H1 (cell line): ENCODE measurements around the gene CAP2. TPM values are rescaled to one million over a fixed set of nuclear protein-coding genes. Genes with fewer than 3 reads are reported as not detected.

Source experiments
- CTCF ChIA-PET: fragments of 300-600 bp; sonication (Branson Sonifier 250); formaldehyde crosslinking; loops from one replicate; lab custom pipeline; 2021; ENCODE audit not compliant: partially characterized antibody; lab: Charles Lee
- POLR2A ChIA-PET: fragments of 300-600 bp; sonication (Branson Sonifier 250); formaldehyde crosslinking; loops from one replicate; lab custom pipeline; 2021; ENCODE audit warnings: inconsistent platforms; ENCODE audit not compliant: partially characterized antibody; lab: Charles Lee
- DNase-seq, 2 experiments: peaks; one replicate each; pipeline versions ENCODE4 v3.0.0 to v3.0.0-alpha.2; 2010 to 2022; ENCODE audit warnings: low spot score in 2 of 2, low read depth in 1 of 2, mixed read lengths in 1 of 2
- FAIRE-seq: peaks from 2 replicates; lab custom pipeline; 2011; peaks lifted over from hg19 to GRCh38; lab: Jason Lieb, UNC
- H2AFZ ChIP-seq: 2 replicates; pipeline ENCODE4 v1.8.1; 2012; ENCODE audit warnings: low read length, inconsistent platforms
- H2AK5ac ChIP-seq: 2 replicates; pipeline ENCODE4 v1.6.1; 2013; ENCODE audit warnings: low read depth, low read length
- H2BK120ac ChIP-seq: replicated peaks from 2 replicates; pipeline ENCODE3; 2013; ENCODE audit warnings: low read depth, low read length, inconsistent platforms
- H2BK12ac ChIP-seq: 2 replicates; pipeline ENCODE4 v1.6.1; 2013; ENCODE audit warnings: low read depth, low read length
- H2BK15ac ChIP-seq: 2 replicates; pipeline ENCODE4 v1.6.1; 2013; ENCODE audit warnings: low read length
- H2BK20ac ChIP-seq: 2 replicates; pipeline ENCODE4 v1.6.1; 2013; ENCODE audit warnings: low read length
- H2BK5ac ChIP-seq: 2 replicates; pipeline ENCODE4 v1.6.1; 2013; ENCODE audit warnings: low read depth, low read length
- H3K14ac ChIP-seq: 2 replicates; pipeline ENCODE4 v1.6.1; 2013; ENCODE audit warnings: inconsistent platforms; ENCODE audit not compliant: insufficient read length
- H3K18ac ChIP-seq: 2 replicates; pipeline ENCODE4 v1.6.1; 2013; ENCODE audit warnings: low read length; ENCODE audit errors: extremely low read depth
- H3K23ac ChIP-seq: 2 replicates; pipeline ENCODE4 v1.6.1; 2013; ENCODE audit warnings: inconsistent platforms; ENCODE audit not compliant: insufficient read length
- H3K23me2 ChIP-seq: 2 replicates; pipeline ENCODE4 v1.6.1; 2013; ENCODE audit warnings: low read depth, low read length
- H3K27ac ChIP-seq: 2 replicates; pipeline ENCODE4 v1.6.1; 2011; ENCODE audit warnings: low read depth, low read length, inconsistent platforms
- H3K27me3 ChIP-seq, 4 experiments: replicated peaks in 1 of 4; 1 replicate in 1 of 4; 2 replicates in 3 of 4; pipeline versions ENCODE4 v1.6.1 to v1.8.1; 2011 to 2013; ENCODE audit warnings: low read length in 3 of 4, mild to moderate bottlenecking in 3 of 4, inconsistent platforms in 2 of 4, mixed read lengths in 2 of 4, moderate library complexity in 1 of 4; ENCODE audit not compliant: control insufficient read depth in 3 of 4, insufficient read depth in 3 of 4; ENCODE audit errors: extremely low read depth in 1 of 4
- H3K36me3 ChIP-seq, 4 experiments: 2 replicates each; pipeline versions ENCODE4 v1.6.1 to v1.8.1; 2011 to 2013; ENCODE audit warnings: mild to moderate bottlenecking in 4 of 4, low read length in 3 of 4, moderate library complexity in 2 of 4, control low read depth in 1 of 4, inconsistent platforms in 1 of 4; ENCODE audit not compliant: insufficient read depth in 4 of 4, control insufficient read depth in 2 of 4
- H3K4ac ChIP-seq: replicated peaks from 2 replicates; pipeline ENCODE3; 2013; ENCODE audit warnings: low read length, low read depth, mixed read lengths, inconsistent platforms; ENCODE audit not compliant: insufficient read length
- H3K4me1 ChIP-seq, 4 experiments: replicated peaks in 1 of 4; 1 replicate in 1 of 4; 2 replicates in 3 of 4; pipeline versions ENCODE4 v1.6.1 to v1.8.1; 2011 to 2013; ENCODE audit warnings: low read length in 3 of 4, inconsistent platforms in 2 of 4, mixed read lengths in 1 of 4; ENCODE audit not compliant: insufficient read depth in 4 of 4, control insufficient read depth in 3 of 4
- H3K4me2 ChIP-seq, 2 experiments: 2 replicates each; pipeline versions ENCODE4 v1.6.1 to v1.8.1; 2011 to 2013; ENCODE audit warnings: low read depth in 2 of 2, low read length in 2 of 2, control low read depth in 1 of 2, inconsistent platforms in 1 of 2, mild to moderate bottlenecking in 1 of 2; ENCODE audit not compliant: insufficient read depth in 1 of 2
- H3K4me3 ChIP-seq, 4 experiments: fragments of 200-600, 300-600 bp in 1 of 4; sonication (generic), shearing (Covaris generic), sonication (Bioruptor Twin) in 1 of 4; 2 replicates each; pipeline versions ENCODE4 v1.5.1 to v1.8.1; 2011 to 2016; ENCODE audit warnings: low read length in 4 of 4, low read depth in 3 of 4, control low read depth in 2 of 4, inconsistent platforms in 2 of 4, mild to moderate bottlenecking in 2 of 4, mixed read lengths in 1 of 4, moderate library complexity in 1 of 4; ENCODE audit not compliant: insufficient read depth in 2 of 4; ENCODE audit errors: extremely low read depth in 1 of 4
- H3K56ac ChIP-seq: replicated peaks from 2 replicates; pipeline ENCODE3; 2013; ENCODE audit warnings: low read depth, mild to moderate bottlenecking, mixed read lengths, low read length, inconsistent platforms; ENCODE audit not compliant: insufficient read length
- H3K79me1 ChIP-seq: 2 replicates; pipeline ENCODE4 v1.6.1; 2013; ENCODE audit warnings: low read depth, low read length, control low read depth
- H3K79me2 ChIP-seq, 2 experiments: 2 replicates each; pipeline versions ENCODE4 v1.6.1 to v1.8.1; 2012 to 2013; ENCODE audit warnings: low read length in 2 of 2, mild to moderate bottlenecking in 2 of 2, inconsistent platforms in 1 of 2; ENCODE audit not compliant: insufficient read depth in 2 of 2, control insufficient read depth in 1 of 2
- H3K9ac ChIP-seq, 4 experiments: replicated peaks in 1 of 4; 1 replicate in 1 of 4; 2 replicates in 3 of 4; pipeline versions ENCODE4 v1.6.1 to v1.8.1; 2011 to 2013; ENCODE audit warnings: low read depth in 3 of 4, low read length in 3 of 4, control low read depth in 2 of 4, mild to moderate bottlenecking in 2 of 4, moderate library complexity in 2 of 4, inconsistent platforms in 1 of 4; ENCODE audit errors: extremely low read depth in 1 of 4
- H3K9me3 ChIP-seq, 2 experiments: 2 replicates each; pipeline versions ENCODE4 v1.6.1 to v1.8.1; 2012 to 2013; ENCODE audit warnings: mild to moderate bottlenecking in 2 of 2, moderate library complexity in 2 of 2, control low read depth in 1 of 2, inconsistent platforms in 1 of 2, low read depth in 1 of 2, low read length in 1 of 2, mixed read lengths in 1 of 2; ENCODE audit not compliant: insufficient read depth in 2 of 2
- H4K20me1 ChIP-seq, 2 experiments: replicated peaks in 1 of 2; 2 replicates each; pipeline versions ENCODE3 to v1.8.1; 2011 to 2013; ENCODE audit warnings: inconsistent platforms in 2 of 2, low read length in 2 of 2, mild to moderate bottlenecking in 1 of 2; ENCODE audit not compliant: insufficient read depth in 2 of 2, control insufficient read depth in 1 of 2
- H4K5ac ChIP-seq: 2 replicates; pipeline ENCODE4 v1.6.1; 2013; ENCODE audit warnings: low read length, low read depth, mixed read lengths, inconsistent platforms; ENCODE audit not compliant: insufficient read length
- H4K8ac ChIP-seq: 2 replicates; pipeline ENCODE4 v1.8.0; 2013; ENCODE audit warnings: mild to moderate bottlenecking, moderate library complexity, low read length, inconsistent platforms; ENCODE audit not compliant: insufficient read depth; ENCODE audit errors: extremely low read depth
- H4K91ac ChIP-seq: replicated peaks from 2 replicates; pipeline ENCODE3; 2013; ENCODE audit warnings: low read length, mixed read lengths, inconsistent platforms; ENCODE audit not compliant: insufficient read length
- ATF2 ChIP-seq: IDR thresholded peaks from 2 replicates; pipeline ENCODE4 v1.6.1; 2012; ENCODE audit warnings: low read length, inconsistent platforms
- BRCA1 ChIP-seq: IDR thresholded peaks from 2 replicates; pipeline ENCODE4 v1.6.1; 2012; ENCODE audit warnings: low read depth, low read length, improper control_type of control experiment
- CREB1 ChIP-seq: IDR thresholded peaks from 2 replicates; pipeline ENCODE4 v1.6.1; 2012; ENCODE audit warnings: inconsistent platforms
- CTBP2 ChIP-seq: IDR thresholded peaks from 2 replicates; pipeline ENCODE4 v1.7.0; 2011; ENCODE audit warnings: borderline replicate concordance, mild to moderate bottlenecking, moderate library complexity, mixed read lengths, low read length; ENCODE audit not compliant: insufficient read depth, insufficient read length
- KDM1A ChIP-seq: fragments of 200-600, 300-600 bp; sonication (generic); IDR thresholded peaks from 2 replicates; pipeline ENCODE4 v1.7.1; 2016; ENCODE audit warnings: mild to moderate bottlenecking, low read length, borderline replicate concordance
- NANOG ChIP-seq: IDR thresholded peaks from 2 replicates; pipeline ENCODE4 v1.6.1; 2011; ENCODE audit warnings: low read length, low read depth, mild to moderate bottlenecking, inconsistent platforms; ENCODE audit not compliant: insufficient read depth, poor library complexity, severe bottlenecking
- NRF1 ChIP-seq: IDR thresholded peaks from 2 replicates; pipeline ENCODE4 v1.6.1; 2011; ENCODE audit warnings: mild to moderate bottlenecking, low read depth, low read length, improper control_type of control experiment
- RAD21 ChIP-seq, 2 experiments: IDR thresholded peaks in 1 of 2; conservative IDR thresholded peaks in 1 of 2; 2 replicates each; pipeline ENCODE4 v1.6.1; 2011; ENCODE audit warnings: low read depth in 2 of 2, low read length in 2 of 2, improper control_type of control experiment in 1 of 2, inconsistent platforms in 1 of 2, mild to moderate bottlenecking in 1 of 2, moderate library complexity in 1 of 2
- SP2 ChIP-seq: IDR thresholded peaks from 2 replicates; pipeline ENCODE4 v1.6.1; 2012; ENCODE audit warnings: mild to moderate bottlenecking, low read length, inconsistent platforms
- SP4 ChIP-seq: IDR thresholded peaks from 2 replicates; pipeline ENCODE4 v1.6.1; 2012; ENCODE audit warnings: low read length, inconsistent platforms
- WGBS, 2 experiments: shearing (Covaris generic) in 1 of 2; methylation state at CpG; one replicate each; pipeline versions ENCODE4 v1.1.6 to v1.1.7; 2013 to 2015; ENCODE audit warnings: low lambda C conversion rate in 2 of 2, mixed read lengths in 2 of 2, inconsistent platforms in 1 of 2, low coverage in 1 of 2, missing lambda C conversion rate in 1 of 2; ENCODE audit not compliant: insufficient replicate concordance in 2 of 2, insufficient coverage in 1 of 2, insufficient read length in 1 of 2; ENCODE audit errors: extremely low coverage in 1 of 2, missing lambda C conversion rate in 1 of 2; 5-methylcytosine and 5-hydroxymethylcytosine counted together
- polyA plus RNA-seq, 7 experiments: library from polyadenylated mRNA; depleted of rRNA in 3 of 7; stranded (reverse) in 5 of 7; unstranded in 2 of 7; fragments of >200 nt in 5 of 7; fragments of 200-250 nt in 2 of 7; gene quantifications; 1 replicate in 5 of 7; 2 replicates in 1 of 7; 4 replicates in 1 of 7; pipeline versions ENCODE4 v1.2.1 to v1.2.3, GENCODE V29; 2011 to 2013; ENCODE audit warnings: missing spikeins in 2 of 7, mixed read lengths in 2 of 7
- total RNA-seq: library from RNA; stranded (reverse); fragmentation: NEBNext Ultra II Directional; extraction: Animal tissue kit (Norgen Biotek cat#: 25700); gene quantifications from 2 replicates; pipeline ENCODE4 v1.2.1, GENCODE V29; 2021

Gene CAP2
- total and polyA plus RNA-seq, 2 of the 8 experiments (the other 6 are each of a cell fraction or from before 2014, with no cell fraction given) = 7.2 to 10.0 TPM

GRCh38 chr6:17408081-17408480 is 14.7 kb downstream of the CAP2 start:
- no peak overlapping the region for H4K91ac ChIP-seq
- no peak overlapping the region for H4K8ac ChIP-seq
- DNase-seq = no peak
- WGBS, 2 experiments = 89% methylated on average over 4 of the region's 4 CpGs; no CpG with 5 or more reads in 1 of the 2 experiments
- no peak overlapping the region for H3K9ac ChIP-seq
- H2BK5ac ChIP-seq = no peak overlapping the region
- no peak for FAIRE-seq
- H3K18ac ChIP-seq = no peak overlapping the region
- H3K23me2 ChIP-seq = no peaks in the 10 kb centered on the region
- no peak overlapping the region for H3K4ac ChIP-seq
- no peaks in the 10 kb centered on the region for H4K20me1 ChIP-seq
- H3K4me3 ChIP-seq = no peak overlapping the region
- H3K79me1 ChIP-seq = no peaks in the 10 kb centered on the region
- 0 out of 4 replicates have a peak, but pooled peaks cover 0 to 10% of the 10 kb centered on the region in 2 experiments for H3K79me2 ChIP-seq
- H3K4me2 ChIP-seq = no peak overlapping the region
- no peak overlapping the region for H2BK120ac ChIP-seq
- no peak overlapping the region for H2BK20ac ChIP-seq
- H3K14ac ChIP-seq = no peak overlapping the region
- CTCF ChIA-PET = interaction anchor here (1.0 kb wide), 1 partner anchor 39 kb away, joined by 3 read pairs; no protein-coding TSS in a partner anchor
- H2BK12ac ChIP-seq = no peak overlapping the region
- H3K27me3 ChIP-seq = no peaks in the 10 kb centered on the region
- H3K23ac ChIP-seq = no peak overlapping the region
- TF ChIP-seq NANOG (no peak), CTBP2 (no peak), CREB1 (no peak), SP2 (no peak), BRCA1 (no peak), ATF2 (no peak), KDM1A (no peak), NRF1 (no peak), RAD21 (IDR thresholded peaks at IDR 0.05 in 1 of 2, conservative IDR thresholded peaks at IDR 0.05 in 1 of 2; ENCODE audit: low read depth in 2 of 2, low read length in 2 of 2) (no peak), SP4 (no peak)
- H3K9me3 ChIP-seq = peaks cover 5 to 8% of the 10 kb centered on the region in 2 experiments; a peak in 2 of 4 replicates
- H2AK5ac ChIP-seq = no peak overlapping the region
- no peak overlapping the region for H3K56ac ChIP-seq
- no peak overlapping the region for H4K5ac ChIP-seq
- H2BK15ac ChIP-seq = no peak overlapping the region
- POLR2A ChIA-PET = no interaction called here
- no peak overlapping the region for H3K27ac ChIP-seq
- H3K4me1 ChIP-seq = no peaks in the 10 kb centered on the region; a peak in 1 of 7 replicates
- H2AFZ ChIP-seq = no peak overlapping the region
- H3K36me3 ChIP-seq = no peaks in the 10 kb centered on the region
